Fibroblast of peridontal ligament (primary cell): Measurements from ENCODE around the gene FARP2.
A peak's percentile ranks its signal among the peaks of the same experiment; 100 is the strongest.
"Not testable (repeated sequence)": the region's sequence is repeated elsewhere in the genome, so short reads cannot be mapped to it uniquely, and the experiment has no call there.

Experiments used
- DNase-seq: peaks from one replicate; pipeline ENCODE4 v3.0.0-alpha.2; 2010; ENCODE audit errors: extremely low read depth

Gene FARP2

DNA sequence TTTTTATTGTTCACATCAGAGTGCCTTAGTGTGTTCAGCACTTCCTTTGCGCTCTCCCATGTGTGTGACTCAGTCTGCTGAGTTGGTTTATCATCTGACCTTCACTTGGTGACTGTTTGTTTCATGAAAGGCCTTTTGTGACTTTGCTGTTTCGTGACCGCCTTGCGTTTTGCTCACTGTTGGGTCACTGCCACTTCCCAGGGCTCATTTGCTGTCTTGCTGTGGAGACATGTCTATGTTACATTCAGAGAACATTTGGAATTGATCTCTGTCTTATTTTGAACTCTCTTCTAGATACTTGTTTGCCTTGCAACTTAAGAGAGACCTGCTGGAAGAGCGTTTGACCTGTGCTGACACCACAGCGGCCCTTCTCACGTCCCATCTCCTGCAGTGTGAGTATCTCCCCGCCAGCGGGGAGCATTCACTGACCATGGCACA is 54.7 kb downstream of the FARP2 start:
- peak; percentile 37 for DNase-seq

DNA sequence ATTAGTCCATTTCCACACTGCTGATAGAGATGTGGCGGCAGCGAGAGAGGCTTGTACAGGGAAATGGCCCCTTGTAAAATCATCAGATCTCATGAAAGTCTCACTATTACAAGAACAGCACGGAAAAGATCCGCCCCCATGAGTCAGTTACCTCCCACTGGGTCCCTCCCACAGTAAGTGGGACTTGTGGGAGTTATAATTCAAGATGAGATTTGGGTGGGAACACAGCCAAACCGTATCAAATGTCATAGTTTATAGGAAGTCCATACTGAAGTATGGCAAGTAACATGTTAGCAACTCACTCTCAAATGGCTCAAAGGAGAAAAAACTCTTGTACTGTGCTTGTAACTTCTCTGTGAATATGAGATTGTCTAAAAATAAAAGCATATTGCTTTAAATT is 56.1 kb downstream of the FARP2 start:
- peak; percentile 92 for DNase-seq

DNA sequence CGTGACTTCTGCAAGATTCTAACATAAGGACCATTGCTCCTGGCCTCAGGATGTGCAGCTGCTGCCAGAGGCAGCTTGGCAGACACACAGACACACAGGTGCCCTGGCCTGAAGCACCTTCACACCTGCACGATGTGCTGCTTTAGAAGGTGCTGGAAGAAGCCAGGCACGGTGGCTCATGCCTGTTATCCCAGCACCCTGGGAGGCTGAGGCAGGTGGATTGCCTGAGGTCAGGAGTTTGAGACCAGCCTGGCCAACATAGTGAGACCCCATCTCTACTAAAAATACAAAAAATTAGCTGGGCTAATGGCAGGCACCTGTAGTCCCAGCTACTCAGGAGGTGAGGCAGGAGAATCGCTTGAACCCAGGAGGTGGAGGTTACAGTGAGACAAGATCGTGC is 57.4 kb downstream of the FARP2 start:
- DNase-seq: not testable (repeated sequence)

DNA sequence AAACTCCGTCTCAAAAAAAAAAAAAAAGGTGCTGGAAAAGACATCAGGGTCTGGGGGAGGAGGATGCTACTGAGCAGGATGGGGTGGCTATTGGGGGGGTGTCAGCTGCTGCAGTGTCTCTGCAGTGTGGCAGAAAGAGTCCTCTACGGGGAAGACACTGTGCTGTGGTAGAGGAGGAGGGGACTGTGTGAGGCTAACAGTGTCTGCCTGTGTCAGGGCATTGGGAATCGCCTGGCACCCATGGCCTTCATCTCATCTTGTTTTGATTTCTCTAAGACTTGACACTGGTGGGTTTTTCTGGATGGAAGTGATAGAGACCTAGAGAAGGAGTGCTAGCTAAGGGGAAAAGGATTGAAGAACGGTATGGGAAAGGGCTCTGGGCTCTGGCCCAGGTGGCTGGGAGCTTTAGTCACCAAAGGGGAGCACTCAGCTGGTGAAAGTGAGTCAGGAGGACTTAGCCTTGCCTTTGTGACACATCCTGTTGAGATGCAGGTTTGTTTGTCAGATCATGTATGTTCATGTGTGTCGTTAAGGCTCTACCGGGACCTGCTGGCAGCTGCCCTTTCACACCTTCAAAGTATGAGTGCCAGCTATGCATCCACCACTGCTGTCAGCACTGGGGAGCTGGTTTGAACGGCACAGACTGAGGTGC is 58.0 kb downstream of the FARP2 start:
- no peak for DNase-seq

DNA sequence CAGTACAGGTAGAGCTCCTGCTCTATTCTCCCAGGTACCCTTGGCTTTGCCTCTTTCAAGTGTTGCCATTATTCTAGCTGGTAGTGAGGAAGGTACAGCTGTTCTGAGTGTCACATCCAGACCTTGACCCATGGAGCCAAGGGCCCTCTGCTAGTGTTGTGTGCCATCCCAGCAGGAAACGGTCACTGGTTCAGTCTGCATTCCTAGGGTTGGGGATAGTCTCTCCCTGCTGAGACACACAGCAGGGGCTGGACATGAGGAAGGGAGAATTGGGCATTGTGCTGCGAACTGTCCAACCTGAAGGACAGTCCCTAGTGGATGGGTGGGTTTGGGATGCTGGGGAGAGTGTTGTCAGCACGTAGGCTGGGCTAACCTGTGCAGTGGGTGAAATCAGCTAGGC is 59.1 kb downstream of the FARP2 start:
- DNase-seq: no peak

DNA sequence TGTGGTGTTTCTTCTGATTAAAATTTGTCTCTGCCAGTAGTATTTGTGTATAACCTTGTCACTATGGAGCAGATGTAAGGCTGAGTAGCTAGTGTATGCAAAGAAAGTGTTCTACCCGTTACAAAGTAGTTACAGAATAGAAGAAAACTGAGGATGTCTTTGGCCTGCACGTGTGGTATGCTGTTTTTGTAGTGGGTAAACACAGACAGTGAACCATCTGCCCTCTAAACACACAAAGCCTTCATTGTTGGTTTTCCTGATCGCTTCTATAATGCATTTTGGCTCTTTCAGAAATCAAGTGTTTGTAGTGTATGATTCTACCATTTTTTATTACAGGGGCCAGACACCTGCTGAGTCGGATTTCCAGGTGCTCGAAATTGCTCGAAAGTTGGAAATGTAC is 61.5 kb downstream of the FARP2 start:
- DNase-seq: no peak

DNA sequence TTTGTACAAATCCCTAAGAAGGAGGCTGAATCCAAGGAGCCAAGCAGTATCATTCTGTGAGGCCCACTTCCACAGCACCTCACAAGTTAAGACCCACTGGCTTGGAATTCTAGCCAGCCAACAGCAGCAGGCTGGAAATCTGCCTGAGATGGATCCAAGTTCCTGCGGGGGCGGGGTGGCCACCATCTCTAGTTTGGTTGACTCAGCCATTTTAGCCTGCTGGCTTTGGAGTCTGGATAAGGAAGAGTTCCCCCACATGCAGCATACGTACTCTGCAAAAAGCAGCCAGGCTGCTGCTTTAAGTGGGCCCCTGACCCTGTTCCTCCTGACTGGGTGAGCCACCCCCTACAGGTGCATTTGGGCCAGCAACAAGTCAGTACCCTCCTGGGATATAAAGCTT is 65.2 kb downstream of the FARP2 start:
- DNase-seq: no peak

DNA sequence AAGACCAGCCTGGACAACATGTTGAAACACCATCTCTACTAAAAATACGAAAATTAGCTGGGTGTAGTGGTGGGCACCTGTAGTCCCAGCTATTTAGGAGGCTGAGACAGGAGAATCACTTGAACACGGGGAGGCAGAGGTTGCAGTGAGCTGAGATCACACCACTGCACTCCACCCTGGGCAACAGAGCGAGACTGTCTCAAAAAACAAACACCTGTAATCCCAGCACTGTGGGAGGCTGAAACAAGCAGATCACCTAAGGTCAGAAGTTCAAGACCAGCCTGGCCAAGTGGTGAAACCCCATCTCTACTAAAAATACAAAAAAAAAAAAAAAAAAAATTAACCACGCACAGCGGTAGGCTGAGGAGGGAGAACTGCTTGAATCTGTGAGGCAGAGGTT is 65.9 kb downstream of the FARP2 start:
- not testable (repeated sequence) for DNase-seq

DNA sequence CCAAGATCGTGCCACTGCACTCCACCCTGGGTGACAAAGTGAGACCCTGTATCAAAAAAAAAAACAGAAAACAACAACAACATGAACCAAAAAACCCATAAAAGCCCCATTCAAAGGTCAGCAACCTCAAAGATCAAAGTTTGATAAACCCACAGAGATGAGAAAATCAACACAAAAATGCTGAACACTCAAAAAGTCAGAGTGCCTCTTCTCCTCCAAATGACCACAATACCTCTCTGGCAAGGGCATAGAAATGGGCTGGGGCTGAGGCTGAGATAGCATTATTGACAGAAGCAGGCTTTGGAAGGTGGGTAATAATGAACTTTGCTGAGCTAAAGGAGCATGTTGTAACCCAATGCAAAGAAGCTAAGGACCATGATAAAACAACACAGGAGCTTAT is 66.3 kb downstream of the FARP2 start:
- DNase-seq: no peak

DNA sequence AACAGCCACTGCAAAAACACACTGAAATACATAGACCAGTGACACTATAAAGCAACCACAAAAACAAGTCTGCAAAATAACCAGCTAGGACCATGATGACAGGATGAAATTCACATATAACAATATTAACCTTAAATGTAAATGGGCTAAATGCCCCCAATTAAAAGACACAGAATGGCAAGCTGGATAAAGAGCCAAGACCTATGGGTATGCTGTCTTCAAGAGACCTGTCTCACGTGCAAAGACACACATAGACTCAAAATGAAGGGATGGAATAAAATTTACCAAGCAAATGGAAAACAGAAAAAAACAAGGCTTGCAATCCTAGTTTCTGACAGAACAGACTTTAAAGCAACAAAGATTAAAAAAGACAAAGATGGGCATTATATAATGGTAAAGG is 67.4 kb downstream of the FARP2 start:
- DNase-seq: not testable (repeated sequence)

DNA sequence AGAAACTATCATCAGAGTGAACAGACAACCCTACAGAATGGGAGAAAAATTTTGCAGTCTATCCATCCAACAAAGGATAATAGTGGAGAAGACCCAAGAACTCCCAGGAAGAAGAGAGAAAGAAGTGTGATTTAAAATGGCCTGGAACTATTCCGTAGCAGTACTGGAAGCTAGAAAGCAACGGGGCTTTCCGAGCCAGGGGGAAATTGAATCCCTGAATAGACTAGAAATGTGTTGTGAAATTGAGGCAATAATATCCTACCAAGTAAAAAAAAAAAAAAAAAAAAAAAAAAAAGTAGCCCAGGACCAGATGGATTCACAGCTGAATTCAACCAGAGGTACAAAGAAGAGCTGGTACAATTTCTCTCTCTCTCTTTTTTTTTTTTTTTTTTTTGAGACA is 69.3 kb downstream of the FARP2 start:
- no peak for DNase-seq

DNA sequence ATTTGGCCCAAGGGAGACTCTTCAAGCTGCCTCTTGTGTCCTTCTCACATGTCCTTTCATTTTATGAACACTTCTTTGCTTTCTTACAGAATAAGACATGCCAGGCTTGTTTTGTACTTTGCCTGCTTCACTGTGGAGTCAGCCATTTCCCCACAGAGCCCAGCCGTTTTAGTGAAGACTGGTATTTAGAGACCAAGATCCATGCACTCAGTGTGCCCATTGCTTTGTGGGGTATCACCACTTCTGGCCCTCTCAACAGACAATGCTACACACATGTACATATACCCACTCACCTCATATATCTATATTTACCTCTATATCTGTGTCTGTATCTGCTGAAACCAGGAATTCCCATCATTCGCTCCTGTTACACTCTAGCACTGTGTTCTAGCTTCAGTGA is 74.1 kb downstream of the FARP2 start:
- DNase-seq: no peak

DNA sequence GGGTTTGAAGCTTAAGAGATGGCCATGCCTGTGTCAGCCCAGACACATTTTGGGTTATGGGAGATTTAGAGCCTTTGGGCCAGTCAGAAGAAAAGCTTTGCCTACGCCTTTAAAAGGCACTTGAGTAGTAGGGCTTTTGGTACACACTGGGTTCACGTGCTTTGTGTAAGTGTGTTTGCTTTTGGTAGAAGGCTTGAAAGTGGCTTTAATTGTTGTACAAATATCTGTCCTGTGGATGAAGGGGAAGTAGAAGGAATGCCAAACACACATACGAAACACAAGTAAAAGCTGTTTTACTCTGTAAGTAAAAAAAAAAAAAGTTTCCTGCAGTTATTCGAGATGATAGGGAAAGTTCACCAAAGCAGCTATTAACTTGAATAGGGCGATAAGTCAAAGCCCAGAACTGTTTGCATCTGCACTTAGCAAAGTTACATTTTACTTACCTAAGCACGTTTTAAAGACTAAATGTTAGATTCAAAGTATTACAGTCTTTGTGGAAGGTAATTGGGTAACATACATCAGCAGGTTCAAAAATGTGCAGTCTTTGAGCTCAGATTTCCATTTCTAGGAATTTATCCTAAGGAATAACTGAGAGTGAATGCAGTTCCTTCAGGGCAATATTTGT is 76.9 kb downstream of the FARP2 start:
- DNase-seq: no peak

DNA sequence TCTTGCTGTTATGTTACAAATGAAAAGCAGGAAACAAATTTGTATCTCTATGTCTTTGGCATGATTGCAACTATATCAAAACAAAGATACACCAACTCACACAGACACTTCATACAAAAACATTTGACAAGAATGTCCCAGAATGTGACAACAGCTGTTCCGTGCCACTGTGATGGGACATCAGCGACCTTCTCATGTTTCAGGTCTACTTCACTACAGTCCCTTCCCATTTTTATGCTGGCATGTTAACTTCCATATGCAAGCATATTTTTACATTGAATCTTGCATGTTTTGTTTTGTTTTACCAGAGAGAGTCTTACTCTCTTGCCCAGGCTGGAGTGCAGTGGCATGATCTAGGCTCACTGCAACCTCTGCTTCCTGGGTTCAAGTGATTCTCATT is 81.1 kb downstream of the FARP2 start:
- DNase-seq: no peak

DNA sequence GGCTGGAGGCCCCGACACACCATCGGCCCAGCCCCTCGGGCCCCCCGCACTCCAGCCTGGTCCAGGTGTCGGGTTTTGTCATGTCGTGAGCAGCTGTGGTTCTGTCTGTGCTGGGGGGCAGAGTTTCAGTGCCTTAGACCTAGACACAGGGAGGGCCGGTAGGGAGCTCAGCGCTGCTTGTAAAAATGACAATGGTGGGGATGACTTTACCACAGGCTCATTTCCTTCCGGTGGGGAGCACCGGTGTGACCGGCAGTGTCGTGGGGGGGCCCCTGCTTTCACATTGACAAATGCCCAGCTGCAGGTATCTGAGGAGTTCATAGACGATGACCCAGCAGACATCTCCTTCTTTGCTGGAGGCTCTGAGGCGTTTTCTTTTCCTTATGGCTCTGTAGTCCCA is 85.4 kb downstream of the FARP2 start:
- no peak for DNase-seq

DNA sequence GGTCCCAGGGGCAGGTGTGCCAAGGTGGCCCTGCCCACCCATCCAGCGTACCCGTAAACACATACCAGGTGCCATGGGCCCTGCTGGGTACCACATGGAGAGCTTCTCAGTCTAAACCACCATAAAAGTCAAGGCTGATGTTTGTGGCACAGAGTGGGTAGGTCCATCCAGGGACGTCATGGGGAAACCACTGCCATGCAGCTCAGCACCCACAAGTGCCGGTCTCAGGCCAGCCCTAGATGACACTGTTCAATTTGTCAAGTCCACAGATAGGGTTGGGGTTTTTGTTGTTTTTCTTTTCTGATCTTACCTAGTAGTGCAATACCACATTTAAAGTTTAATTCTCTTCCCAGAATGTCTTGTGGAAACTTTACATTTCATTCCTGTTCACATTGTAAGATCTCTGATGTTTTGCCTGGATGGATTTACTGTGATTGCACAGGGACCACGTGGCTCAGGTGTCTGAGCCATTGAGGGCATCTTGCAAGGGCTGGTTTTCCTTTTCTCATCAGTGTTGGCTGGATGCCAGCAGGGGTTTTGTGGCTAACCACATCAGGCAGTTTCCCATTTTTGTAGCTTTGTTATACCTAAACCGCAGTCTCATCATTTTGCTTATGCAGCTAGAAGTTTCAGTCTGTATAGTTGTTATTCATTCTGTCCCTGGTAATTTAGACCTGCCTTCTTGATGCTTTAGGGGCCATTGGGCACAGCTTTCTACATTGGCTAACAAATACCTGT is 87.6 kb downstream of the FARP2 start:
- peak; percentile 41 for DNase-seq

DNA sequence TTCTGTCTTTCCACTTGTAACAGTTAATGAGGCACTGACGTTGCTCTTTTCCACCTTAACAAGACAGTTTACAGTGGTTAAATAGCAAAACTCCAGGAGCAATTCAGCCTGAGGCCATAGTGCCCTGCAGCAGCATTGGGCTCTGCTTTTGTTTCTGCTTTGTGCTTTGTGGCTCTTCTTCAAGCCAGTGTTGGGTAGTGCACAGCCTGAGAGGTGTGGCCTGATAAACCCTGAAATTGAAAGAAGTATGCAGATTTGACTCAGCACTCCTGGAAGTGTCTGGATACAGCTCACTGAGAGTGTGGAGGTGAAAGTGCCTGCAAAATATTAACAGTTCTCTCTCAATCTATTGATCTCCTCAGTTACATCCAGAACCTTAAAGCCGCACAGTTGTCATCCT is 89.3 kb downstream of the FARP2 start:
- DNase-seq: no peak

DNA sequence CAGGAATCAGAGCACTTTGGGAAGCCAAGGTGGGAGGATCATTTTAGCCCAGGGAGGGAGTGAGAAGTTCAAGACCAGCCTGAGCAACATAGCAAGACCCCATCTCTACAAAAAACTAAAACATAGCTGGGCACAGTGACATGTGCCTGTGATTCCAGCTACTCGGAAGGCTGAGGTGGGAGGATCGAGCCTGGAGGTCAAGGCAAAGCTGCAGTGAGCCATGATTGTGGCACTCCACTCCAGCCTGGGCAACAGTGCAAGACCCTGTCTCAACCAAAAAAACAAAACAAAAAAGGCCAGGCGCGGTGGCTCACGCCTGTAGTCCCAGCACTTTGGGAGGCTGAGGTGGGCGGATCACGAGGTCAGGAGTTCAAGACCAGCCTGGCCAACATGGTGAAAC is 94.0 kb downstream of the FARP2 start:
- not testable (repeated sequence) for DNase-seq

DNA sequence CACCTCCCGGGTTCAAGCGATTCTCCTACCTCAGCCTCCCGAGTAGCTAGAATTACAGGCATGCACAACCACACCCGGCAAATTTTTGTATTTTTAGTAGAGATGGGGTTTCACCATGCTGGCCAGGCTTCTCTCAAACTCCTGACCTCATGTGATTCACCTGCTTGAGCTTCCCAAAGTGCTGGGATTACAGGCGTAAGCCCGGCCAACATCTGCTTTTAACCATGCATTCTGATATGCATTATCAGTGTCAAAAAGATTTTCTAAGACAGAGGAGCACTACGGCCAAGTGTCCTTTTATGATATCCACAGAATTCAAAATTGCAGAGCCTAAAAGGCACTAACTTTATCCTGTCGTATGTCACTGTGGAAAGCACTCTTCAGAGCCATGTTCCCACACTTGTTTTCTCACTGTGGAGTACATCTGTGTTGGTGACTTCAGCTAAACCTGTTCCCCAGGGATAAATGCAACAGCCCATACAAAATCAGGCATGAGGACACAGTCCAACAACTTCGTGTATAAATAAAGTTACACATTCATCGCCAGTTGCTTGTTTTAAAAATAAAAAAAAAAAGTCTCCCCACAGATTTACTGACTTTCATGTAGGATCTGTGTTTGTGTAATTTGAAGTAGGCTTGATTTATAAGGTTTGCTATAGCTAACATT is 95.9 kb downstream of the FARP2 start:
- no peak for DNase-seq

DNA sequence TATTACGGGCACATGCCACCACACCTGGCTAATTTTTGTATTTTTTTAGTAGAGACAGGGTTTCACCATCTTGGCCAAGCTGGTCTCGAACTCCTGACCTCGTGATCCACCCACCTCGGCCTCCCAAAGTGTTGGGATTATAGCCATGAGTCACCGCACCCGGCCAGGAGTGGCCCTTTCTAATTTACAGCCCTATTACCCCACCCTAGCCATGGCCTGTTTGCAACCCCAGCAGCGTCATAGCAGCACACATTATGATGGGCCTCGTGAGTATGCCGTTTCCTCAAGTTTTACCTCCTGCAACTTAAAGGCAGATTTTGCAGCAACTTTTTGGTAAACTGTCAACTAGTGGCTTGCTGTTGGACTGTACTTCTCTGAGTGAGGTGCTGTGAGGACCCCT is 97.8 kb downstream of the FARP2 start:
- not testable (repeated sequence) for DNase-seq

DNA sequence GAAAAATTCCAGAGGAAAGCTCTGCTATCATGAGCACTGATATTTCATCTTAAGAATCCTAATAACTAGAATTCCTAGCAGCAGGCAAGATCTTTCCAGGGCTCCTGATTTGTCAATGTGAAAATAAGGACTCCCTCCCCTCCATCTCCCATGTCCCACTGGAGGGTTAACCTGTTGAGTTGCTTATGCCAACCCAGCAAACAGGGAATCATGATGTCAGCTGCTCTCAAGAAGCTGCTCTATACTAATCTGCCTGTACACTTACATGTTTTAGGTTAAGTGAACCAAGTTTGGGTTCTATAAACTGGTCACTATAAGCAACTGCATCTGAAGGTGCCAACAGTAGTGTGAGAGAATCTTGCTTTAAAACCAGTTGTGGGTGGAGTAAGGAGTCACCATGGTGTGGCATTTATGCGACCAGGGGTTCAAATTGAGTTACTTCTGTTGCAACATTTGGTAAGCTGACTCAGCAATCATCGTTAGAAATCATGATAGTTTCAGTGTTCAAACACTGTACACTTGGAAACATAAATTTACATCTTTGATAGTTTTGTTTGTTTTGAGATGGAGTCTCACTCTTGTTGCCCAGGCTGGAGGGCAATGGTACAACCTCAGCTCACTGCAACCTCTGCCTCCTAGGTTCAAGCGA is 98.9 kb downstream of the FARP2 start:
- DNase-seq: peak; percentile 12

DNA sequence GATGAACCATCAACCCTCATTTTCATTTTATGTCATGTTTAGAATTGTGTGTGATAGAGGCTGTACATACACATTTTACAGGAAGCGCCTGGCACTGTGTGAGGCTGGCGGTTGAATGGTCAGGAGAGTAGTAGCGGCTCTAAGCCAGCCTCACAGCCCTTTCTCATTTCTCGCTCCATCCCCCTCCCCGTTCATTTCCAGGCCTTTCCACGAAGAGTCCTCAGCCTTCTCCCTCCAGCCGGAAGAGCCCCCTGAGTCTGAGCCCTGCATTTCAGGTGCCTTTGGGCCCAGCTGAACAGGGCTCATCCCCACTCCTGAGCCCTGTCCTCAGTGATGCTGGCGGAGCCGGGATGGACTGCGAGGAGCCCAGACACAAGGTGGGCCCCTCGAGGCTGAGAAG is 100.5 kb downstream of the FARP2 start:
- DNase-seq: no peak
